H1 (cell line): ENCODE measurements around the gene PTPN1. TPM values are rescaled to one million over a fixed set of nuclear protein-coding genes. Genes with fewer than 3 reads are reported as not detected.
A peak's percentile ranks its signal among the peaks of the same experiment; 100 is the strongest.

Experiments
- CTCF ChIA-PET: fragments of 300-600 bp; sonication (Branson Sonifier 250); formaldehyde crosslinking; loops from one replicate; lab custom pipeline; 2021; ENCODE audit not compliant: partially characterized antibody; lab: Charles Lee
- POLR2A ChIA-PET: fragments of 300-600 bp; sonication (Branson Sonifier 250); formaldehyde crosslinking; loops from one replicate; lab custom pipeline; 2021; ENCODE audit warnings: inconsistent platforms; ENCODE audit not compliant: partially characterized antibody; lab: Charles Lee
- DNase-seq, 2 experiments: peaks; one replicate each; pipeline versions ENCODE4 v3.0.0 to v3.0.0-alpha.2; 2010 to 2022; ENCODE audit warnings: low spot score in 2 of 2, low read depth in 1 of 2, mixed read lengths in 1 of 2
- FAIRE-seq: peaks from 2 replicates; lab custom pipeline; 2011; peaks lifted over from hg19 to GRCh38; lab: Jason Lieb, UNC
- H2AFZ ChIP-seq: 2 replicates; pipeline ENCODE4 v1.8.1; 2012; ENCODE audit warnings: low read length, inconsistent platforms
- H2AK5ac ChIP-seq: 2 replicates; pipeline ENCODE4 v1.6.1; 2013; ENCODE audit warnings: low read depth, low read length
- H2BK120ac ChIP-seq: replicated peaks from 2 replicates; pipeline ENCODE3; 2013; ENCODE audit warnings: low read depth, low read length, inconsistent platforms
- H2BK12ac ChIP-seq: 2 replicates; pipeline ENCODE4 v1.6.1; 2013; ENCODE audit warnings: low read depth, low read length
- H2BK15ac ChIP-seq: 2 replicates; pipeline ENCODE4 v1.6.1; 2013; ENCODE audit warnings: low read length
- H2BK20ac ChIP-seq: 2 replicates; pipeline ENCODE4 v1.6.1; 2013; ENCODE audit warnings: low read length
- H2BK5ac ChIP-seq: 2 replicates; pipeline ENCODE4 v1.6.1; 2013; ENCODE audit warnings: low read depth, low read length
- H3K14ac ChIP-seq: 2 replicates; pipeline ENCODE4 v1.6.1; 2013; ENCODE audit warnings: inconsistent platforms; ENCODE audit not compliant: insufficient read length
- H3K18ac ChIP-seq: 2 replicates; pipeline ENCODE4 v1.6.1; 2013; ENCODE audit warnings: low read length; ENCODE audit errors: extremely low read depth
- H3K23ac ChIP-seq: 2 replicates; pipeline ENCODE4 v1.6.1; 2013; ENCODE audit warnings: inconsistent platforms; ENCODE audit not compliant: insufficient read length
- H3K23me2 ChIP-seq: 2 replicates; pipeline ENCODE4 v1.6.1; 2013; ENCODE audit warnings: low read depth, low read length
- H3K27ac ChIP-seq: 2 replicates; pipeline ENCODE4 v1.6.1; 2011; ENCODE audit warnings: low read depth, low read length, inconsistent platforms
- H3K27me3 ChIP-seq, 4 experiments: replicated peaks in 1 of 4; 1 replicate in 1 of 4; 2 replicates in 3 of 4; pipeline versions ENCODE4 v1.6.1 to v1.8.1; 2011 to 2013; ENCODE audit warnings: low read length in 3 of 4, mild to moderate bottlenecking in 3 of 4, inconsistent platforms in 2 of 4, mixed read lengths in 2 of 4, moderate library complexity in 1 of 4; ENCODE audit not compliant: control insufficient read depth in 3 of 4, insufficient read depth in 3 of 4; ENCODE audit errors: extremely low read depth in 1 of 4
- H3K36me3 ChIP-seq, 4 experiments: 2 replicates each; pipeline versions ENCODE4 v1.6.1 to v1.8.1; 2011 to 2013; ENCODE audit warnings: mild to moderate bottlenecking in 4 of 4, low read length in 3 of 4, moderate library complexity in 2 of 4, control low read depth in 1 of 4, inconsistent platforms in 1 of 4; ENCODE audit not compliant: insufficient read depth in 4 of 4, control insufficient read depth in 2 of 4
- H3K4ac ChIP-seq: replicated peaks from 2 replicates; pipeline ENCODE3; 2013; ENCODE audit warnings: low read length, low read depth, mixed read lengths, inconsistent platforms; ENCODE audit not compliant: insufficient read length
- H3K4me1 ChIP-seq, 4 experiments: replicated peaks in 1 of 4; 1 replicate in 1 of 4; 2 replicates in 3 of 4; pipeline versions ENCODE4 v1.6.1 to v1.8.1; 2011 to 2013; ENCODE audit warnings: low read length in 3 of 4, inconsistent platforms in 2 of 4, mixed read lengths in 1 of 4; ENCODE audit not compliant: insufficient read depth in 4 of 4, control insufficient read depth in 3 of 4
- H3K4me2 ChIP-seq, 2 experiments: 2 replicates each; pipeline versions ENCODE4 v1.6.1 to v1.8.1; 2011 to 2013; ENCODE audit warnings: low read depth in 2 of 2, low read length in 2 of 2, control low read depth in 1 of 2, inconsistent platforms in 1 of 2, mild to moderate bottlenecking in 1 of 2; ENCODE audit not compliant: insufficient read depth in 1 of 2
- H3K4me3 ChIP-seq, 4 experiments: fragments of 200-600, 300-600 bp in 1 of 4; sonication (generic), shearing (Covaris generic), sonication (Bioruptor Twin) in 1 of 4; 2 replicates each; pipeline versions ENCODE4 v1.5.1 to v1.8.1; 2011 to 2016; ENCODE audit warnings: low read length in 4 of 4, low read depth in 3 of 4, control low read depth in 2 of 4, inconsistent platforms in 2 of 4, mild to moderate bottlenecking in 2 of 4, mixed read lengths in 1 of 4, moderate library complexity in 1 of 4; ENCODE audit not compliant: insufficient read depth in 2 of 4; ENCODE audit errors: extremely low read depth in 1 of 4
- H3K56ac ChIP-seq: replicated peaks from 2 replicates; pipeline ENCODE3; 2013; ENCODE audit warnings: low read depth, mild to moderate bottlenecking, mixed read lengths, low read length, inconsistent platforms; ENCODE audit not compliant: insufficient read length
- H3K79me1 ChIP-seq: 2 replicates; pipeline ENCODE4 v1.6.1; 2013; ENCODE audit warnings: low read depth, low read length, control low read depth
- H3K79me2 ChIP-seq, 2 experiments: 2 replicates each; pipeline versions ENCODE4 v1.6.1 to v1.8.1; 2012 to 2013; ENCODE audit warnings: low read length in 2 of 2, mild to moderate bottlenecking in 2 of 2, inconsistent platforms in 1 of 2; ENCODE audit not compliant: insufficient read depth in 2 of 2, control insufficient read depth in 1 of 2
- H3K9ac ChIP-seq, 4 experiments: replicated peaks in 1 of 4; 1 replicate in 1 of 4; 2 replicates in 3 of 4; pipeline versions ENCODE4 v1.6.1 to v1.8.1; 2011 to 2013; ENCODE audit warnings: low read depth in 3 of 4, low read length in 3 of 4, control low read depth in 2 of 4, mild to moderate bottlenecking in 2 of 4, moderate library complexity in 2 of 4, inconsistent platforms in 1 of 4; ENCODE audit errors: extremely low read depth in 1 of 4
- H3K9me3 ChIP-seq, 2 experiments: 2 replicates each; pipeline versions ENCODE4 v1.6.1 to v1.8.1; 2012 to 2013; ENCODE audit warnings: mild to moderate bottlenecking in 2 of 2, moderate library complexity in 2 of 2, control low read depth in 1 of 2, inconsistent platforms in 1 of 2, low read depth in 1 of 2, low read length in 1 of 2, mixed read lengths in 1 of 2; ENCODE audit not compliant: insufficient read depth in 2 of 2
- H4K20me1 ChIP-seq, 2 experiments: replicated peaks in 1 of 2; 2 replicates each; pipeline versions ENCODE3 to v1.8.1; 2011 to 2013; ENCODE audit warnings: inconsistent platforms in 2 of 2, low read length in 2 of 2, mild to moderate bottlenecking in 1 of 2; ENCODE audit not compliant: insufficient read depth in 2 of 2, control insufficient read depth in 1 of 2
- H4K5ac ChIP-seq: 2 replicates; pipeline ENCODE4 v1.6.1; 2013; ENCODE audit warnings: low read length, low read depth, mixed read lengths, inconsistent platforms; ENCODE audit not compliant: insufficient read length
- H4K8ac ChIP-seq: 2 replicates; pipeline ENCODE4 v1.8.0; 2013; ENCODE audit warnings: mild to moderate bottlenecking, moderate library complexity, low read length, inconsistent platforms; ENCODE audit not compliant: insufficient read depth; ENCODE audit errors: extremely low read depth
- H4K91ac ChIP-seq: replicated peaks from 2 replicates; pipeline ENCODE3; 2013; ENCODE audit warnings: low read length, mixed read lengths, inconsistent platforms; ENCODE audit not compliant: insufficient read length
- ASH2L ChIP-seq: fragments of 200-600, 300-600 bp; sonication (generic); IDR thresholded peaks from one replicate; pipeline ENCODE4 v1.7.1; 2017; ENCODE audit warnings: low read length
- CHD2 ChIP-seq: IDR thresholded peaks from 2 replicates; pipeline ENCODE4 v1.6.1; 2012; ENCODE audit warnings: low read length, improper control_type of control experiment
- CREB1 ChIP-seq: IDR thresholded peaks from 2 replicates; pipeline ENCODE4 v1.6.1; 2012; ENCODE audit warnings: inconsistent platforms
- EZH2 ChIP-seq: fragments of 200-600 bp; sonication (generic); IDR thresholded peaks from 2 replicates; pipeline ENCODE4 v1.7.1; 2012; ENCODE audit warnings: low read depth, mild to moderate bottlenecking, moderate library complexity, low read length, inconsistent platforms; ENCODE audit not compliant: severe bottlenecking
- PHF8 ChIP-seq: fragments of 200-600 bp; sonication (generic); conservative IDR thresholded peaks from 2 replicates; pipeline ENCODE4 v1.7.1; 2012; ENCODE audit warnings: low read depth, mild to moderate bottlenecking, inconsistent platforms, low read length, moderate library complexity
- POLR2A ChIP-seq, 2 experiments: IDR thresholded peaks; 1 replicate in 1 of 2; 2 replicates in 1 of 2; pipeline ENCODE4 v1.6.1; 2011; ENCODE audit warnings: low read depth in 2 of 2, low read length in 2 of 2, mild to moderate bottlenecking in 2 of 2; ENCODE audit errors: control extremely low read depth in 1 of 2
- POLR2AphosphoS5 ChIP-seq: IDR thresholded peaks from 2 replicates; pipeline ENCODE4 v1.6.1; 2011; ENCODE audit warnings: low read depth, low read length
- POU5F1 ChIP-seq: IDR thresholded peaks from 2 replicates; pipeline ENCODE4 v1.6.1; 2011; ENCODE audit warnings: low read depth, mild to moderate bottlenecking, low read length, moderate library complexity
- RAD21 ChIP-seq, 2 experiments: IDR thresholded peaks in 1 of 2; conservative IDR thresholded peaks in 1 of 2; 2 replicates each; pipeline ENCODE4 v1.6.1; 2011; ENCODE audit warnings: low read depth in 2 of 2, low read length in 2 of 2, improper control_type of control experiment in 1 of 2, inconsistent platforms in 1 of 2, mild to moderate bottlenecking in 1 of 2, moderate library complexity in 1 of 2
- RBBP5 ChIP-seq: IDR thresholded peaks from 2 replicates; pipeline ENCODE4 v1.7.1; 2012; ENCODE audit warnings: low read depth, mild to moderate bottlenecking, inconsistent platforms, low read length, moderate library complexity, borderline replicate concordance
- SIRT6 ChIP-seq: IDR thresholded peaks from one replicate; pipeline ENCODE4 v1.7.1; 2012; ENCODE audit warnings: low read length, inconsistent platforms
- SUZ12 ChIP-seq: fragments of 200-600 bp; sonication (generic); IDR thresholded peaks from 2 replicates; pipeline ENCODE4 v1.6.1; 2012; ENCODE audit warnings: mild to moderate bottlenecking, inconsistent platforms, low read length, moderate library complexity, mixed read lengths
- TCF12 ChIP-seq: IDR thresholded peaks from 2 replicates; pipeline ENCODE4 v1.6.1; 2011; ENCODE audit warnings: low read depth, mild to moderate bottlenecking, low read length
- WGBS, 2 experiments: shearing (Covaris generic) in 1 of 2; methylation state at CpG; one replicate each; pipeline versions ENCODE4 v1.1.6 to v1.1.7; 2013 to 2015; ENCODE audit warnings: low lambda C conversion rate in 2 of 2, mixed read lengths in 2 of 2, inconsistent platforms in 1 of 2, low coverage in 1 of 2, missing lambda C conversion rate in 1 of 2; ENCODE audit not compliant: insufficient replicate concordance in 2 of 2, insufficient coverage in 1 of 2, insufficient read length in 1 of 2; ENCODE audit errors: extremely low coverage in 1 of 2, missing lambda C conversion rate in 1 of 2; 5-methylcytosine and 5-hydroxymethylcytosine counted together
- polyA plus RNA-seq, 7 experiments: library from polyadenylated mRNA; depleted of rRNA in 3 of 7; stranded (reverse) in 5 of 7; unstranded in 2 of 7; fragments of >200 nt in 5 of 7; fragments of 200-250 nt in 2 of 7; gene quantifications; 1 replicate in 5 of 7; 2 replicates in 1 of 7; 4 replicates in 1 of 7; pipeline versions ENCODE4 v1.2.1 to v1.2.3, GENCODE V29; 2011 to 2013; ENCODE audit warnings: missing spikeins in 2 of 7, mixed read lengths in 2 of 7
- total RNA-seq: library from RNA; stranded (reverse); fragmentation: NEBNext Ultra II Directional; extraction: Animal tissue kit (Norgen Biotek cat#: 25700); gene quantifications from 2 replicates; pipeline ENCODE4 v1.2.1, GENCODE V29; 2021

Gene PTPN1
- total and polyA plus RNA-seq, 2 of the 8 experiments (the other 6 are each of a cell fraction or from before 2014, with no cell fraction given), result 18.6 to 32.1 TPM

DNA sequence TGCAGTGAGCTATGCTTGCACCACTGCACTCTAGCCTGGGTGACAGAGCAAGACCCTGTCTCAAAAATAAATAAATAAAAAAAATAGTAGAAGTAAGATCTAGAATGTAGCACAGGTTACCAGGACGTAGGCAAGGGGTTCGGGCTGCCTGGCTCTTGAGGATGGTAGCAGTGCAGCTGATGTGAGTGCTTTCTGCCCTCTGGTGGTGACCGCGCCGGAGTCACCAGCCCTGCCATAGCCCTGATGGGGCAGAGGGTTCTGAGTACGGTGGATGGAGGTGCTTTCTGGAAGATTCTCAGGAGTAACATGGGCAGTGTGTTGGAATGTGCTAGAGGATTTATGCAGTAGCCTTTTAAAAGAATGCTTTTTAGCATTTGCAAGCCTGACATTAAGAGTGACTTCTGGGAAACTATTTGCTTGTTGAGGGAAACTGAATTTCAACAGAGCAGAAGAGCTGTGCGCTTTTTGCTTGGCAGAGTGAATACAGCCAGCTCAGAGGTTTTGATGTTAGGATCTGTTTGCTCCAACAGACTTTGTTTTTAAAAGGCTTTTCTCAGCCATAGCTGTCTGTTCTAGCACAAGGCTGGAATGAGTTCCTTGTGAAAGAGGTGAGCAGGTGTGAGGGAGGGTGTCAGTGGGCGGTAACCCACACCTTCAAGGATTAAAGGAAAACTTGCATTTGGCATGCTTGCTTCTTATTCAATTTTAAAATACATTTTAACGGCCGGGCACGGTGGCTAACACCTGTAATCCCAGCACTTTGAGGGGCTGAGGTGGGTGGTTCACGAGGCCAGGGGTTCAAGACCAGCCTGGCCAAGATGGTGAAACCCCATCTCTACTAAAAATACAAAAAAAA is 65.9 kb downstream of the PTPN1 start:
- peaks cover 8 to 17% (median 16%) of the 10 kb centered on the region in 4 experiments; a peak in 7 of 8 replicates for H3K36me3 ChIP-seq
- peaks cover 5 to 9% of the 10 kb centered on the region in 2 experiments for H4K20me1 ChIP-seq
- H4K91ac ChIP-seq, result no peak overlapping the region
- H4K5ac ChIP-seq, result no peak overlapping the region
- H3K27me3 ChIP-seq, result no peaks in the 10 kb centered on the region
- H2BK5ac ChIP-seq, result no peak overlapping the region
- H3K79me2 ChIP-seq, result no peaks in the 10 kb centered on the region
- H4K8ac ChIP-seq, result no peak overlapping the region
- H3K4me2 ChIP-seq, result no peak overlapping the region
- no peak overlapping the region for H3K27ac ChIP-seq
- H3K56ac ChIP-seq, result no peak overlapping the region
- no peaks in the 10 kb centered on the region for H3K4me1 ChIP-seq
- DNase-seq (peak in 1 of 2 experiments; percentile 74), FAIRE-seq (no peak)
- H3K23ac ChIP-seq, result no peak overlapping the region
- no peaks in the 10 kb centered on the region for H3K23me2 ChIP-seq
- no peak overlapping the region for H3K14ac ChIP-seq
- 76% methylated on average over 12 of the region's 12 CpGs; no CpG with 5 or more reads in 1 of the 2 experiments for WGBS, 2 experiments
- H3K9ac ChIP-seq, result no peak overlapping the region
- no peak overlapping the region for H2AFZ ChIP-seq
- H2BK15ac ChIP-seq, result no peak overlapping the region
- H3K4ac ChIP-seq, result no peak overlapping the region
- H2BK12ac ChIP-seq, result no peak overlapping the region
- ChIA-PET CTCF (interaction anchor here (0.6 to 5.9 kb wide), 45 partner anchors 8 to 407 kb away, joined by 3 to 60 read pairs (median 5); no protein-coding TSS in a partner anchor), POLR2A (interaction anchor here (1.0 to 1.1 kb wide), 2 partner anchors 66 to 397 kb away, joined by 3 read pairs; partner anchors contain the start of gene PTPN1)
- peaks cover 2% of the 10 kb centered on the region; the same call in 1 of the 2 replicates for H3K79me1 ChIP-seq
- no peak overlapping the region for H2AK5ac ChIP-seq
- H3K4me3 ChIP-seq, result no peak overlapping the region
- no peak overlapping the region for H3K18ac ChIP-seq
- no peaks in the 10 kb centered on the region for H3K9me3 ChIP-seq
- no peak overlapping the region for H2BK120ac ChIP-seq
- no peak overlapping the region for H2BK20ac ChIP-seq
- TF ChIP-seq POLR2A (IDR thresholded peaks at IDR 0.05; ENCODE audit: control extremely low read depth in 1 of 2, low read depth in 2 of 2, low read length in 2 of 2) (no peak), CHD2 (no peak), PHF8 (no peak), ASH2L (no peak), EZH2 (no peak), POU5F1 (no peak), RBBP5 (no peak), TCF12 (no peak), CREB1 (no peak), POLR2AphosphoS5 (no peak), RAD21 (IDR thresholded peaks at IDR 0.05 in 1 of 2, conservative IDR thresholded peaks at IDR 0.05 in 1 of 2; ENCODE audit: low read depth in 2 of 2, low read length in 2 of 2) (peak; percentile 75 to 82), SUZ12 (no peak), SIRT6 (no peak)
